GM19238 (cell line): ENCODE results near the gene NUP93.
"Not testable (repeated sequence)": the region's sequence is repeated elsewhere in the genome, so short reads cannot be mapped to it uniquely, and the experiment has no call there.

Experiments
- DNase-seq: peaks from one replicate; pipeline ENCODE4 v3.0.0; 2011; ENCODE audit warnings: low spot score; ENCODE audit not compliant: insufficient read length

NUP93 gene

GRCh38 chr16:56866955-56867830 is 137.3 kb downstream of the NUP93 start:
- no peak for DNase-seq

GRCh38 chr16:56868175-56868574 is 138.2 kb downstream of the NUP93 start:
- DNase-seq, result no peak

GRCh38 chr16:56868766-56869165 is 138.8 kb downstream of the NUP93 start:
- not testable (repeated sequence) for DNase-seq

- no peak for DNase-seq
Measured at GRCh38 chr16:56869513-56870275, 139.8 kb downstream of the NUP93 start.

- DNase-seq, result no peak
Measured at GRCh38 chr16:56870276-56870888, 140.5 kb downstream of the NUP93 start.

GRCh38 chr16:56871172-56871593 is 141.3 kb downstream of the NUP93 start:
- peak; percentile 50 for DNase-seq

GRCh38 chr16:56872863-56873391 is 143.0 kb downstream of the NUP93 start:
- DNase-seq, result no peak

- DNase-seq, result no peak
Measured at GRCh38 chr16:56874800-56875199, 144.9 kb downstream of the NUP93 start.

- DNase-seq, result no peak
Measured at GRCh38 chr16:56876048-56876447, 146.1 kb downstream of the NUP93 start.

- no peak for DNase-seq
Measured at GRCh38 chr16:56877486-56878182, 147.7 kb downstream of the NUP93 start.

- no peak for DNase-seq
Measured at GRCh38 chr16:56878282-56878854, 148.4 kb downstream of the NUP93 start.

GRCh38 chr16:56879276-56879675 is 149.3 kb downstream of the NUP93 start:
- DNase-seq, result no peak

- no peak for DNase-seq
Measured at GRCh38 chr16:56880176-56880575, 150.2 kb downstream of the NUP93 start.

- no peak for DNase-seq
Measured at GRCh38 chr16:56880685-56881084, 150.8 kb downstream of the NUP93 start.

GRCh38 chr16:56882077-56882800 is 152.3 kb downstream of the NUP93 start:
- no peak for DNase-seq

GRCh38 chr16:56883586-56883985 is 153.7 kb downstream of the NUP93 start:
- DNase-seq, result no peak

GRCh38 chr16:56884026-56884582 is 154.2 kb downstream of the NUP93 start:
- DNase-seq, result no peak

- not testable (repeated sequence) for DNase-seq
Measured at GRCh38 chr16:56884929-56885328, 155.0 kb downstream of the NUP93 start.

GRCh38 chr16:56885446-56886162 is 155.7 kb downstream of the NUP93 start:
- DNase-seq, result no peak
